Panc1 (cell line): ENCODE measurements around the gene METTL21C. TPM values are rescaled to one million over a fixed set of nuclear protein-coding genes. Genes with fewer than 3 reads are reported as not detected.

Experiments
- ATAC-seq: fragments of 200-7000 bp; cut with Tn5 transposase; 2 replicates; pipeline ENCODE4 v1.9.1; 2020; ENCODE audit warnings: mild to moderate bottlenecking, moderate library complexity
- BruUV-seq: library from RNA; stranded (reverse); fragments of 400-500 nt; replicated peaks from 2 replicates; lab custom pipeline; 2021; lab: Mats Ljungman, UMichigan
- CTCF ChIA-PET: fragments of 300-600 bp; sonication (Branson Sonifier 250); formaldehyde crosslinking; loops from one replicate; lab custom pipeline; 2022; ENCODE audit warnings: antibody characterized with exemption; lab: Charles Lee
- POLR2A ChIA-PET: fragments of 300-600 bp; sonication (Branson Sonifier 250); formaldehyde crosslinking; loops from one replicate; lab custom pipeline; 2022; ENCODE audit warnings: antibody characterized with exemption; lab: Charles Lee
- DNase-seq: peaks from one replicate; pipeline ENCODE4 v3.0.0-alpha.2; 2010; ENCODE audit warnings: low read depth, low spot score
- H3K27ac ChIP-seq: 2 replicates; pipeline ENCODE4 v1.5.1; 2011; ENCODE audit warnings: mild to moderate bottlenecking, low read length, inconsistent platforms
- H3K27me3 ChIP-seq: fragments of 200-500 bp; sonication (Bioruptor generic); 2 replicates; pipeline ENCODE4 v1.6.0; 2014; ENCODE audit warnings: low read length, inconsistent platforms; ENCODE audit not compliant: control insufficient read depth, insufficient read depth
- H3K36me3 ChIP-seq: fragments of 200-500 bp; sonication (Bioruptor generic); 2 replicates; pipeline ENCODE4 v1.5.1; 2014; ENCODE audit warnings: inconsistent platforms, mild to moderate bottlenecking, low read length, moderate library complexity; ENCODE audit not compliant: control insufficient read depth, insufficient read depth
- H3K4me1 ChIP-seq: 2 replicates; pipeline ENCODE4 v1.5.1; 2011; ENCODE audit warnings: inconsistent platforms, mild to moderate bottlenecking, low read length, moderate library complexity; ENCODE audit not compliant: control insufficient read depth, insufficient read depth
- H3K4me3 ChIP-seq, 2 experiments: 2 replicates each; pipeline ENCODE4 v1.5.1; 2011 to 2012; ENCODE audit warnings: low read depth in 2 of 2, low read length in 2 of 2, mild to moderate bottlenecking in 2 of 2, inconsistent platforms in 1 of 2, moderate library complexity in 1 of 2
- H3K9me3 ChIP-seq: fragments of 200-500 bp; sonication (Bioruptor generic); 2 replicates; pipeline ENCODE4 v1.5.1; 2014; ENCODE audit warnings: low read depth, mild to moderate bottlenecking, inconsistent platforms, low read length, moderate library complexity; ENCODE audit not compliant: control insufficient read depth, insufficient read depth
- CTCF ChIP-seq: fragments of 450-650 bp; IDR thresholded peaks from 2 replicates; pipeline ENCODE4 v1.5.1; 2017; ENCODE audit warnings: mild to moderate bottlenecking
- POLR2AphosphoS5 ChIP-seq: IDR thresholded peaks from 2 replicates; pipeline ENCODE4 v1.6.1; 2012; ENCODE audit warnings: mild to moderate bottlenecking, low read depth, low read length, moderate library complexity
- REST ChIP-seq, 2 experiments: IDR thresholded peaks; 2 replicates each; pipeline ENCODE4 v1.6.1; 2011 to 2012; ENCODE audit warnings: low read depth in 2 of 2, control low read depth in 1 of 2, low read length in 1 of 2, mild to moderate bottlenecking in 1 of 2, moderate library complexity in 1 of 2; ENCODE audit not compliant: insufficient read depth in 1 of 2
- SIN3A ChIP-seq: IDR thresholded peaks from 2 replicates; pipeline ENCODE4 v1.6.1; 2012; ENCODE audit warnings: low read depth, mild to moderate bottlenecking, low read length, moderate library complexity, borderline replicate concordance; ENCODE audit not compliant: insufficient read depth
- TCF7L2 ChIP-seq: IDR thresholded peaks from 2 replicates; pipeline ENCODE4 v1.6.1; 2011; ENCODE audit warnings: mild to moderate bottlenecking, low read depth, low read length, inconsistent platforms
- in situ Hi-C: cut with HindIII; loops from 2 replicates; pipeline ENCODE4 v1.10.0; 2016; ENCODE audit warnings: low sequenced_read_pairs, low pct_unique_long_range_greater_than_20kb
- intact Hi-C: fragments of 100-400 bp; cut with micrococcal nuclease; formaldehyde crosslinking; loops from one replicate; pipeline ENCODE4 v1.10.0; 2022; ENCODE audit not compliant: unreplicated experiment
- total RNA-seq: library from RNA; stranded (reverse); gene quantifications from one replicate; pipeline ENCODE4 v1.2.1, GENCODE V29; 2021; ENCODE audit not compliant: unreplicated experiment

The METTL21C gene
- total RNA-seq, 1 experiment from 2014 or later: not detected

GRCh38 chr13:102651892-102652291 lies 43.0 kb downstream of the METTL21C start:
- intact Hi-C loops (no loop called here), in situ Hi-C loops (no loop called here)
- Histone ChIP-seq H3K4me3 (no peak overlapping the region), H3K27ac (no peak overlapping the region), H3K9me3 (no peaks in the 10 kb centered on the region), H3K36me3 (peaks cover 4% of the 10 kb centered on the region), H3K4me1 (peaks cover 3% of the 10 kb centered on the region; the same call in 1 of the 2 replicates), H3K27me3 (no peaks in the 10 kb centered on the region)
- TF ChIP-seq SIN3A: no peak
- no peak for TF ChIP-seq TCF7L2
- TF ChIP-seq POLR2AphosphoS5: no peak
- no peak for TF ChIP-seq CTCF
- no peak for TF ChIP-seq REST (IDR thresholded peaks at IDR 0.05; ENCODE audit: insufficient read depth in 1 of 2, low read depth in 2 of 2, low read length in 1 of 2)
- POLR2A ChIA-PET: no interaction called here
- ATAC-seq: no peak
- no peak for DNase-seq
- CTCF ChIA-PET: no interaction called here
- BruUV-seq: no TSS peak

GRCh38 chr13:102651392-102651791 lies 43.5 kb downstream of the METTL21C start:
- TF ChIP-seq TCF7L2: no peak
- no peak for TF ChIP-seq CTCF
- Histone ChIP-seq H3K27me3 (no peaks in the 10 kb centered on the region), H3K27ac (no peak overlapping the region), H3K4me3 (no peak overlapping the region), H3K4me1 (peaks cover 3% of the 10 kb centered on the region; the same call in 1 of the 2 replicates), H3K9me3 (no peaks in the 10 kb centered on the region), H3K36me3 (peaks cover 4% of the 10 kb centered on the region)
- POLR2A ChIA-PET: no interaction called here
- intact Hi-C loops: no loop called here
- CTCF ChIA-PET: no interaction called here
- no TSS peak for BruUV-seq
- in situ Hi-C loops: no loop called here
- DNase-seq (no peak), ATAC-seq (no peak)
